Fibroblast of the conjunctiva (primary cell): ENCODE data around the gene PRR27.

Experiments used
- DNase-seq: peaks from one replicate; pipeline ENCODE4 v3.0.0-alpha.2; 2010; ENCODE audit warnings: low read depth

PRR27 gene

GRCh38 chr4:70153937-70154336, at the start of gene PRR27:
Gene PRR27 (plus strand): TSS chr4:70154237. CDS start chr4:70154376, 139 bp downstream.
- no peak for DNase-seq

- no peak for DNase-seq
Measured at GRCh38 chr4:70110917-70111316, 43.1 kb upstream of the PRR27 start.

- no peak for DNase-seq
Measured at GRCh38 chr4:70113656-70114055, 40.4 kb upstream of the PRR27 start.

DNA sequence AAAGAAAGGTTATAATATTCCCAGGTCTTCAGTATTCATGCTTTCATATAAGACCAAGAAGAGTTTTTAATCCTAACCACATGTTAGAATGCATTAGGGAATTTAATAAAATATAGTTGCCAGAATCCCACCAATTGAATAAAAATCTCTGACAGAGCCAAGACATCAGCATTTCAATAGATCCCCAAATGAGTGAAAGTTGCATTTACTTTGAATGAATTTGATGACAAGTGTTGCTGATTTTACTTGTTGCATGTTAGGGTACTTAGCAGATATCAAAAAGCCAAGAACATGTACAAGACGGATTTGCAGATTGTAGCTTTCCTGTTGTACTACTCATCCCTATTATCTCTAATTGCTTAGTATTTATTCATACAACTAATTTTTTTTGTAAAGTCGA, 39.9 kb upstream of the PRR27 start:
- no peak for DNase-seq

DNA sequence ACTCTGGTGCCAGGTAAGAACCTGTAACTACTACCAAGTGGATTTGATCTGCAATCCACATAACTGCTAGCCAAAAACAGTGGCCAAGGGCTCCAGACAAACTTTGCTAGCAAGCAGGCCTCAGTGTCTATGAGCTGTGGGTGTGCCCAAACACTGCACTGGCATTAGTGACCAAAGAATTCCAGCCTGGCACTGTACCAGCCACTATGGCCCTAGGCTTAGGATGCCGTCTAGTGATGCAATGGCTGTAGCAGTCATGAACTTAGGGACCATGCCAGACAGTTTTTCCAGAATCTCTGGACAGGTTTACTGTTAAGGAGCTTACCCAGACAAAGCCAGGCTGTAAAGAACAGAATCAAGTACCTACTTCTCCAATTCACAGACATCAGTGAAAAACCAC, 33.7 kb upstream of the PRR27 start:
- no peak for DNase-seq

DNA sequence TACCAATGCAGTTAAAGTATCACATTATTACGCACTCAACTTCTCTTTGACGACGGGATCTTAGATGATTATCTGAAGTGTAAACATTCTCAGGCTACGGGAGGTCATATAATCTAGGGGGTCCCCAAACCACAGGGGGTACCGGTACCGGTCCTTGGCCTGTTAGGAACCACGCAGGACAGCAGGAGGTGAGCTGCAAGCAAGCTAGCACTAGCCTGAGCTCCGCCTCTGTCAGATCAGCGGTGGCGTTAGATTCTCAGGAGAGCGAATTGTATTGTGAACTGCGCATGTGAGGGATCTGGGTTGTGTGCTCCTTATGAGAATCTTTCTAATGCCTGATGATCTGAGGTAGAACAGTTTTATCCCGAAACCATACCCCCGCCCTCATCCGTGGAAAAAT, 20.6 kb upstream of the PRR27 start:
- no peak for DNase-seq

DNA sequence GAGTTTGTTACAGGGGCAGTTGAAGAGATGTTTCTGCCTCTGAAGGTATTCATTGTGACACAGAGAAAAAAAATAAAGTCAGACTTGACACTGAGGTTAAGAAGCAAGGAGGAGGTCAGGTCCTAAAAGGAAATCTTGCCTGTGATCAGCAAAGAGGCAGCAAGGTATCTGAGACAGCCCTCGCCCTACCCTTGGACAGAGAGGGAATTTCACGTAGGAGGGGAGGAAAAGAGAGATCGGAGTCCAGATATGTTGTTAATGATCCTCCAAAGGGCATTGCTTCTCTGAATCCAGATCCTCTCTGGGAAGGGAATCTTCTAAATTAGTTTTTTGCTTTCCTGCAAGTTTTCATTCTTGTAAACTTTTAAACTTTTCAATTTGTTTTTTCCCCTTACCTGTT, 15.3 kb upstream of the PRR27 start:
- DNase-seq: no peak

DNA sequence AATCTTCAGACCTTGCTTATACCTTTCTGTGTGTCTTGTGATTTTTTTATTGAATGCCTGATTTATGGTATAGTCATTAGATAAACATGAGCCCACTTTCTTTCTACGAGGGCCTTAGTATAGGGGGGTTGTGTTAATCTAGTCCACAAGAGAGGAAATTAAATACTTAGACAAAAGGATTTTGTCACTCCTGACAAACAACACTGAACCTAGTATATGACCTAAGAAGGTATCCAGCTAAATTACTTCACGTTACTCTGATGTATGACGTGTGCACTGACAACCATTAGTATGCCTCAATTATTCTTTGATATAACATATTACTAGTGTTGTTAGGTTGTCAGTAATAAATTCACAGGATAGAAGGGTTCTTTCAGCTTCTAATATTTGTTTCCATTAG, 2.8 kb upstream of the PRR27 start:
- no peak for DNase-seq

GRCh38 chr4:70152088-70152487, 1.9 kb upstream of the PRR27 start:
- DNase-seq: no peak

DNA sequence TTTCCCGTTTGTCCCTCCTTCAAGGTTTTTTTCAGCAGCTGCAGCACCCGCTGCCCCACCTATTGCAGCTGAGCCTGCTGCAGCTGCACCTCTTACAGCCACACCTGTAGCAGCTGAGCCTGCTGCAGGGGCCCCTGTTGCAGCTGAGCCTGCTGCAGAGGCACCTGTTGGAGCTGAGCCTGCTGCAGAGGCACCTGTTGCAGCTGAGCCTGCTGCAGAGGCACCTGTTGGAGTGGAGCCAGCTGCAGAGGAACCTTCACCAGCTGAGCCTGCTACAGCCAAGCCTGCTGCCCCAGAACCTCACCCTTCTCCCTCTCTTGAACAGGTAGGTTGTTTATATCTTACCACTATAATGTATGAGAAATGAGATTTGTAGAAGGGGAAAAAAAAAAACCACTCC, 4.5 kb downstream of the PRR27 start:
- DNase-seq: no peak

DNA sequence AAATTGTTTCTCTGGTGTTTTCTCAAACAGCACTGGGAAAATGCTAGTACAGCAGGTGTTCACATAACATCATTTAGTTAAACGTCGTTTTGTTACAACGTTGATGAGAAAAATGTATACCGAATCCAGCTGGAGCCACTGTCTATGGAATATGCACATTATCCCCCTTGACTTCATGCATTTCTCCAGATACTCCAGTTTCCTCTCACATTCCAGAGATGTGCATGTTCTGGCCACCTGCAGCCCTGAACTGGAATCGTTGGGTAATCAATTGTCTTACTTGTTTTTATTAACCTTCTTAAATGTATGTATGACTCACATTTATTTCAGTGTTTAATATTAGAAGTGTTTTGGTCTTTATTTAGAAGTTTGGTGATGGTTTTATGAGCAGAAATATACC, 23.1 kb downstream of the PRR27 start:
- DNase-seq: no peak

DNA sequence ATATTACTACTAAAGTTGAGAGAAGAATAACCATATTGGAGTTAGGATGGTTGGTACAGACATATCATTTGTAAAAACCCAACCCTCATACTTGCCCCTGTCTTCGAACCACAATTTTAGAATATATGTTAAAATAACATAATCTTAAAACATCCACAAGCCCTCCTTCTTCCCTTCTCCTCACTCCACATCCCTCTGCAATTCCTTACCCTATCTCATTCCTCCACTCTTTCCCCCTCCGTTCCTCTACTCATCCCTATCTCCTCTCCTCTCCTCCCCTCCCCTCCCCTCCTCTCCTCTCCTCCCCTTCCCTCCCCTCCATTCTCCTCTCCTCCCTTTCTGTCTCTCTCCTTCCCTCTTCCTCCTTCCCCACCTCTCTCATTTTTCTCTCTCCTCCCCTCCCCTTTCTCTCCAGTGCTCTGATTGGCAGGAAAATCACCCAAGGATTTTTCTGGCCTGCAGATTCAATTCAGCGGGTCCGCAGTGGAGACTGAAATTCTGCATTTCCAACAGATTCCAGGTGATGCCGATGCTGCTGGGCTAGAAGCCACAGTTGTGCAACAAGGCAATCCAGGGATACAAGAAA, 24.1 kb downstream of the PRR27 start:
- DNase-seq: no peak

GRCh38 chr4:70179811-70180210, 25.8 kb downstream of the PRR27 start:
- DNase-seq: no peak

DNA sequence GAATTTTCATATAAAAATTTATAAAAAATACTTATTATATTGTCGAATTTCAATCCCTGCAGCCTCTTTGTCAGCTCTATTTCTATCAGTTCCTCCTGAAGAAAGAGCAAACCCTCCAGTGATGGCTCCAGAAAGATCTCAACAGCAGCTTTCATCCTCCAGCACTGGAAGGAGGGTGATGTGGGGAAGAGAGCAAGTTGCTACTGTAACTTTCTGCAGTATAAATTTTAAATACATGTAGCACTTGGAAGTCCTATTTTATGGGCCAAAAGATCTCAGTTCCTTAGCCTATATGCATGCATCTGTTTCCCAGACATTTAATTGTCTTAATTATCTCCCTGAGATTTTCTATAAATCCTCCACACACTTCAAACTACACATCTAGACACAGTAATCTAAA, 27.8 kb downstream of the PRR27 start:
- DNase-seq: no peak

DNA sequence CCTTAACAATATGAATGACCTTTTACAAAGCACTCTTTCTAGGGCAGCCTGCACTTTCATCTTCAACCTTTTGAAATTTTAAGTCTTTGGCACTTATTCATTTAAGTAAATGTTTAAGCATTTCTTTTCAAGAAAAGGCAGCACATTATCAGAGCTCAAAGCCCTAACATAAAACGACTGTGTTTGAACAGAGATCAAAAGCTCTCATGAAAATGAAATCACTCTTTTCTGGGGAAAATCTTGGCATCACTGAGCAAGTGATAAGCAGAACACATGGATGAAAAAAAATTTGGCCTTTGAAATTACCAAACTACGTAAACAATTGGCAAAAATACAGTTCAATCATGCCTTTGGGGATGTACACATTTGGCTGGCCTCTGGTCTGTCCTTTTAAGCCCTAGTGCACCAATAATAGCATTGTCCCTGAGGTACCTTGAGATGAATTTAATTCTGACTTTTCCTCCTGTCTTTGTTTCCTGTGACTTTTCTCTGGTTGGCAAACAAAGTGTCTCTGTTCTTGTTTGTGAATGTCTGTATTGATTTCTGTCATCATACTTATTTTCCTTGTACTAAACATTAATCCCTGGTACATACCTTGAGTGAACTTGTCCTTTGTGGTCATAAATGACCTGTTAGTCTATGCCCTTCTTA, 28.6 kb downstream of the PRR27 start:
- DNase-seq: no peak

GRCh38 chr4:70183168-70183939, 29.3 kb downstream of the PRR27 start:
- DNase-seq: peak; percentile 61

- no peak for DNase-seq
Measured at GRCh38 chr4:70183940-70184246, 29.9 kb downstream of the PRR27 start.

DNA sequence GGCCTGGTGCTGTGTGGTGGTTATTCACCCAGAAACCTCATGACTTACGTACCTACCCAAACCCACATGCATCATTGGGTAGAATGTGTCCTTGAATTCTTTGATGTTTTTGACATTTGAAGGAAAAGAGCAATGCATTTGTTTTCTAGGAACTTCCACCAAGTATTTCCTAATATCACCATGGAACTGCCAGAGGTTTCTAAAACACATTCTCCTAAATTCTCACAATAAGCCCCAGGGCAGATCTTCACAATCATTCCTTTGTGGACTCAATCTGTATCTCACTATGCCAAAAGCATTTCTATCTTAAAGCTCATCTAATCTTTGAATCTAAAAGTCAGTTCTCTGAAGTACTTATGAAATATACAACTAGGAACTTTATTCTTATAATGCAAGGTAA, 33.2 kb downstream of the PRR27 start:
- DNase-seq: no peak

GRCh38 chr4:70190579-70190978, 36.5 kb downstream of the PRR27 start:
- no peak for DNase-seq

DNA sequence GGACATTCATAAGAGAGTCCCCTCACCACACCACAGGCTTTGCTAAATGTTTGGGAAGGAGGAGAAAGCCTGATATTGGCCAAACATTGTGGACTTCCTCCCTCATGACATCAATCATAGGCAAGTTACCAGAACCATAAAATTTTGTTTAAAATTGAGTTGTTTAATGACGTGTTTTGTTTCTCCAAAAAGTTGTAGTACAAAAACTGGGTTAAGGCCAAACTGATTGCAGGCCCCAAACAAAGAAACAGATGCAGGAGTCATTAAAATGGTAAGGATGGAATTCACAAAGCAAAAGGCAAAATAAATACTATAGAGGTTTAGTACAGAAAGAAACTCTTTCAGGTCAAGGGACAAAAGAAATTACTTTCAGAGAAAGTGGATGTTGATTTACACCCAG, 37.6 kb downstream of the PRR27 start:
- no peak for DNase-seq

GRCh38 chr4:70192895-70193294, 38.9 kb downstream of the PRR27 start:
- DNase-seq: no peak

- DNase-seq: no peak
Measured at GRCh38 chr4:70195425-70195824, 41.4 kb downstream of the PRR27 start, which contains the start of gene ODAM. Gene ODAM (plus strand): TSS chr4:70195725. CDS start chr4:70196544, 819 bp downstream.

DNA sequence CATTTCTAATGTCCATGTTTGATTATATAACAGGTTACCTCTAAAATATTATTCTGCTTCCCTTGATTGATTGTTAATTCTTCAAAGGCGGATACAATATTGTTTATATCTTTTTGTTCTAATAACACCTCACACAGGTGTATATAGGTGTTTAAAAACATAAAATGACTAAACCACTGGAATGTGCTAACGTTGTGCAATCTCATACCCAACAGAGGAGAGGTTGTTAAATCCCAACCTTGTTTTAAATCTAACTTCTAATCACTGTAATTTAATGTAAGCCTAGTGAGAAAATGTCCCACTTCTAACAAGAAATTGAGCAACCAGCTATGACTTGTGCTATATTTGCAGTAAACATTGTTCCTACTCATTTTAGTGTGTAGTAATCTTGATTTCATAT, 42.8 kb downstream of the PRR27 start:
- no peak for DNase-seq

GRCh38 chr4:70197842-70198241, 43.8 kb downstream of the PRR27 start:
- DNase-seq: no peak
